OCI-LY7 (cell line): ENCODE results near the gene XRRA1. TPM values are rescaled to one million over a fixed set of nuclear protein-coding genes. Genes with fewer than 3 reads are reported as not detected.
"Not testable (repeated sequence)": the region's sequence is repeated elsewhere in the genome, so short reads cannot be mapped to it uniquely, and the experiment has no call there.

Experiments used
- BruUV-seq: library from RNA; stranded (reverse); fragments of 400-500 nt; replicated peaks from 2 replicates; lab custom pipeline; 2021; lab: Mats Ljungman, UMichigan
- CTCF ChIA-PET: fragments of 300-600 bp; sonication (Branson Sonifier 250); formaldehyde crosslinking; loops from one replicate; lab custom pipeline; 2022; ENCODE audit warnings: antibody characterized with exemption; ENCODE audit not compliant: unreplicated experiment; lab: Charles Lee
- POLR2A ChIA-PET: fragments of 300-600 bp; sonication (Branson Sonifier 250); formaldehyde crosslinking; loops from one replicate; lab custom pipeline; 2022; ENCODE audit warnings: antibody characterized with exemption; lab: Charles Lee
- DNase-seq: peaks from one replicate; pipeline ENCODE4 v3.0.0-alpha.2; 2015; ENCODE audit warnings: low spot score
- H2AFZ ChIP-seq: fragments of 200-600 bp; sonication (generic), shearing (Covaris generic); 2 replicates; pipeline ENCODE4 v1.6.1; 2014; ENCODE audit warnings: mild to moderate bottlenecking, antibody characterized with exemption, low read length, moderate library complexity
- H3K27ac ChIP-seq: fragments of 200-600 bp; sonication (generic); 2 replicates; pipeline ENCODE4 v1.5.1; 2014; ENCODE audit warnings: mixed run types, low read depth, mild to moderate bottlenecking, moderate library complexity, low read length, inconsistent platforms; ENCODE audit not compliant: poor library complexity, severe bottlenecking
- H3K36me3 ChIP-seq: fragments of 200-600 bp; sonication (generic); 2 replicates; pipeline ENCODE4 v1.6.1; 2014; ENCODE audit warnings: mild to moderate bottlenecking, antibody characterized with exemption, low read length, moderate library complexity, mixed read lengths; ENCODE audit not compliant: insufficient read depth
- H3K4me1 ChIP-seq: fragments of 200-600 bp; sonication (generic); 2 replicates; pipeline ENCODE4 v1.5.1; 2014; ENCODE audit warnings: mild to moderate bottlenecking, low read length; ENCODE audit not compliant: insufficient read depth, poor library complexity, severe bottlenecking
- H3K4me2 ChIP-seq: fragments of 200-600 bp; sonication (generic); 2 replicates; pipeline ENCODE4 v1.6.1; 2014; ENCODE audit warnings: mild to moderate bottlenecking, low read length
- H3K4me3 ChIP-seq: fragments of 200-600 bp; sonication (generic); 2 replicates; pipeline ENCODE4 v1.5.1; 2014; ENCODE audit warnings: mild to moderate bottlenecking, low read depth, low read length; ENCODE audit not compliant: poor library complexity, severe bottlenecking
- H3K79me2 ChIP-seq: fragments of 200-600 bp; sonication (generic); 2 replicates; pipeline ENCODE4 v1.6.1; 2016; ENCODE audit warnings: low read depth, mild to moderate bottlenecking, low read length, moderate library complexity, mixed read lengths; ENCODE audit not compliant: insufficient read depth
- H3K9me2 ChIP-seq: fragments of 200-600 bp; sonication (generic); 2 replicates; pipeline ENCODE4 v1.6.1; 2016; ENCODE audit warnings: mild to moderate bottlenecking, low read length, mixed read lengths; ENCODE audit not compliant: insufficient read depth
- H3K9me3 ChIP-seq: fragments of 200-600 bp; sonication (generic); 2 replicates; pipeline ENCODE4 v1.6.1; 2014; ENCODE audit warnings: mild to moderate bottlenecking, mixed run types, low read length, mixed read lengths
- H4K20me1 ChIP-seq: fragments of 200-600 bp; sonication (generic); 2 replicates; pipeline ENCODE4 v1.6.1; 2014; ENCODE audit warnings: mild to moderate bottlenecking, antibody characterized with exemption, low read length, moderate library complexity, mixed read lengths; ENCODE audit not compliant: insufficient read depth
- CTCF ChIP-seq: fragments of 200-600 bp; sonication (generic); conservative IDR thresholded peaks from 2 replicates; pipeline ENCODE4 v1.5.1; 2014; ENCODE audit warnings: mild to moderate bottlenecking, antibody characterized with exemption, low read length, moderate library complexity, mixed read lengths
- EZH2phosphoT487 ChIP-seq: fragments of 200-600 bp; sonication (generic); IDR thresholded peaks from 2 replicates; pipeline ENCODE4 v1.6.1; 2018; ENCODE audit warnings: low read depth, borderline replicate concordance, mild to moderate bottlenecking, mixed run types, antibody characterized with exemption, low read length, moderate library complexity, mixed read lengths
- intact Hi-C: fragments of 100-400 bp; cut with micrococcal nuclease; formaldehyde crosslinking; loops from one replicate; pipeline ENCODE4 v1.10.0; 2022; ENCODE audit not compliant: unreplicated experiment
- total RNA-seq, 2 experiments: library from RNA; depleted of rRNA in 1 of 2; stranded (reverse); fragments of >200 nt in 1 of 2; shearing (Covaris generic) in 1 of 2; gene quantifications; 2 replicates each; pipeline ENCODE4 v1.2.3, GENCODE V29; 2014 to 2022

Gene XRRA1
- total RNA-seq, 2 experiments from 2014 or later: 20.3 to 29.1 TPM

DNA sequence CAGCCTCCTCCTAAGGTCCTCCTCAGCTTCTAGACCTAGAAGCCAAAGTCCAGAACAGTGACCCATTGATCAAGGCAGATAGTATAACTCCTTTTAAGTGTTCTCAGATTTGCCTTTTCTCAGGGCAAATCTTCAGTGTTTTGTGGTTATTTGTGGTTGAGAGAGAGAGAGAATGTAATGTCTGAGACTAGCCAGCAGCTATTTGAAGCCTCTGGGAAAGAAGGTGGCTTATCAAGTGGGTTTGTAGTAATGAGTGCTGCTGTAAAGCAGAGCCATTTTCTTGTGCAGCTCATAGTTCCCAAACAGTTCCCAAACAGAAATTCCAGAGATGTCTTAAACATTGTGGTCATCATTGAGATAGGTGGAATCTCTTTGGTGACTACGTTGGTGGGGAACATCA lies 110.7 kb downstream of the XRRA1 start:
- H3K79me2 ChIP-seq: no peaks in the 10 kb centered on the region
- H3K4me1 ChIP-seq: no peaks in the 10 kb centered on the region
- TF ChIP-seq EZH2phosphoT487 (no peak), CTCF (no peak)
- no peak overlapping the region for H3K27ac ChIP-seq
- no peak for DNase-seq
- H3K36me3 ChIP-seq: peaks cover 87% of the 10 kb centered on the region
- no peaks in the 10 kb centered on the region for H4K20me1 ChIP-seq
- no peaks in the 10 kb centered on the region for H3K9me2 ChIP-seq
- no peak overlapping the region for H3K4me3 ChIP-seq
- H3K9me3 ChIP-seq: no peaks in the 10 kb centered on the region
- intact Hi-C loops: no loop called here
- H3K4me2 ChIP-seq: no peak overlapping the region
- no peak overlapping the region for H2AFZ ChIP-seq
- no TSS peak for BruUV-seq
- CTCF ChIA-PET: no interaction called here
- POLR2A ChIA-PET: interaction anchor here (0.5 kb wide), 1 partner anchor 239 kb away, joined by 4 read pairs; no protein-coding TSS in a partner anchor

DNA sequence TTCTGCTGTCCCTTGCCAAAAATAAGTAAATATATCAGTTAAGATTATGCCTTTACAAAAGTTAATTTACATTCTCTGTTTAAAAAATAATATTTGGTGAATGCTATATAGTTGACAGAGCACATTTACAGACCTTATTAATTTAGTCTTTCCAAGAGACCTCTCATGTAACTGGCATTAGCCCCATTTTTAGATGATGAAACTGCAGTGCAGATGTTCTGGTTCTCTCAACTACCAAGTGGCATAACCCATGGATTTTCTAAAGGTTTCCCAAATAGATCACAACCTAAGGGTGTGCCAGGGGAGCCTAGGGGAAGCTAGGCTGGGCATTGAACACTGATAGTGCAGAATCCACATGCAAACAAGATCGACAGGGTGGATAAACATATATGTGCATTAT lies 111.7 kb downstream of the XRRA1 start:
- ChIA-PET POLR2A (no interaction called here), CTCF (no interaction called here)
- Histone ChIP-seq H3K36me3 (peaks cover 86% of the 10 kb centered on the region), H3K27ac (no peak overlapping the region), H4K20me1 (no peaks in the 10 kb centered on the region), H3K9me3 (no peaks in the 10 kb centered on the region), H3K4me2 (no peak overlapping the region), H3K4me3 (no peak overlapping the region), H3K9me2 (no peaks in the 10 kb centered on the region), H3K4me1 (no peaks in the 10 kb centered on the region), H2AFZ (no peak overlapping the region), H3K79me2 (no peaks in the 10 kb centered on the region)
- intact Hi-C loops: no loop called here
- BruUV-seq: TSS peak; percentile 9
- no peak for TF ChIP-seq CTCF
- no peak for TF ChIP-seq EZH2phosphoT487
- no peak for DNase-seq

DNA sequence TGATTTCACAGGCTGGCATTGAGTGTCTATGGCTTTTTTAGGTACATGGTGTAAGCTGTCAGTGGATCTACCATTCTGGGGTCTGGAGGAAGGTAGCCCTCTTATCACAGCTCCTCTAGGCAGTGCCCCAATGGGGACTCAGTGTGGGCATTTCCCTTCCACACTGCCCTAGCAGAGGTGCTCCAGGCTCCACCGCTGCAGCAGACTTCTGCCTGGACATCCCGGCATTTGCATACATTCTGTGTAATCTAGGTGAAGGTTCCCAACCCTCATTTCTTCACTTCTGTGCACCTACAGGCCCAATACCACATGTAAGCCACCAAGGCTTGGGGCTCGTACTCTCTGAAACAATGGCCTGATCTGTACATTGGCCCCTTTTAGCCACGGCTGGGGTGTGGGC lies 122.0 kb downstream of the XRRA1 start:
- no peak for TF ChIP-seq CTCF
- TF ChIP-seq EZH2phosphoT487: no peak
- intact Hi-C loops: no loop called here
- CTCF ChIA-PET: no interaction called here

GRCh38 chr11:74825596-74825995 lies 123.3 kb downstream of the XRRA1 start:
- H4K20me1 ChIP-seq, H3K9me2 ChIP-seq, H3K79me2 ChIP-seq, CTCF ChIA-PET, H3K4me1 ChIP-seq, DNase-seq, BruUV-seq, H3K4me2 ChIP-seq, H3K27ac ChIP-seq, H2AFZ ChIP-seq, H3K4me3 ChIP-seq, POLR2A ChIA-PET, intact Hi-C loops: not testable (repeated sequence)
- peaks cover 43% of the 10 kb centered on the region for H3K9me3 ChIP-seq
- peaks cover 96% of the 10 kb centered on the region for H3K36me3 ChIP-seq

More for the DNA sequence above, 122.0 kb downstream of the XRRA1 start:
- peak; percentile 31 for DNase-seq
- BruUV-seq: no TSS peak
- Histone ChIP-seq H3K4me2 (no peak overlapping the region), H3K79me2 (no peaks in the 10 kb centered on the region; the same call in 1 of the 2 replicates), H3K4me1 (no peaks in the 10 kb centered on the region), H3K36me3 (peaks cover 96% of the 10 kb centered on the region), H3K9me2 (no peaks in the 10 kb centered on the region), H2AFZ (no peak overlapping the region), H3K4me3 (no peak overlapping the region), H4K20me1 (no peaks in the 10 kb centered on the region), H3K27ac (no peak overlapping the region), H3K9me3 (peaks cover 43% of the 10 kb centered on the region)
- POLR2A ChIA-PET: no interaction called here
